ENCODE measurements around the gene LCN1.
"Not testable (repeated sequence)": the region's sequence is repeated elsewhere in the genome, so short reads cannot be mapped to it uniquely, and the experiment has no call there.

The LCN1 gene

DNA sequence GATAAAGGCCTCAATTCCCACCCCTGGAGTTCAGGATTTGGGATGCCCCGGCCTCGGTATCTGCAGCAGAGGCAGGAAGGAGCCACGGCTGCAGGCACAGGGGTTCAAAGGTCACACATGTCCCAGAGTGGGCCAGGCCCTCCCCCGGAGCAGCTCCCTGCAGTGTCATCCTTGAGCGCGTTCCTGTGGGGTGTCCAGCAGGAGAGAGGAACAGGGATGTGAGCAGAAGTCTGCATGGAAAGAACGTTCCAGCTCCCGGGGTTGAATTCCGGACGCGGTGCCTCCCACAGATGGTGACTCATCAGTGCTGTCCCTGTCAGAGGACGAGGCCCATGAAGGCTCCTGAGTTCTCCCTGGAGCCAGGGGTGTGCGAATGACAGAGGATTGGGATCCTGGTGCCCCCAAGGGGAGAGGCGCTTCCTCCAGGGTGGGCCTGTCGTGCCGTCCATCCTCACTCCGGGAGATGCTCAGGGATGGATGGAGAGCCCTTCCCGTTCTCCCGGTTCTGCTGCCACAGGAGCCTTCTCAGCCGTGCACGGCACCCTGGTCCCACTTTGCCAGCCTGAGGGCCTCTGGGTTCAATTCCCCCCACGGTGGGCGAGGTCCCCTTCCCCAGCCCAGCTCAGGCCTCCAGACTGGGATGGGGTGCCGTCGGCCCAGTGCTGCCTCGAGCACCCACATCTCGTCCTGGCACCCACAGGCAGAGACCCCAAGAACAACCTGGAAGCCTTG is 3.1 kb downstream of the LCN1 start:
- DNase-seq = no peak

- no peak for DNase-seq
Measured at GRCh38 chr9:135525241-135526088, 4.2 kb downstream of the LCN1 start.

GRCh38 chr9:135526089-135526729 is 5.0 kb downstream of the LCN1 start:
- no peak for DNase-seq

- DNase-seq = no peak
Measured at GRCh38 chr9:135526730-135527571, 5.7 kb downstream of the LCN1 start.

DNA sequence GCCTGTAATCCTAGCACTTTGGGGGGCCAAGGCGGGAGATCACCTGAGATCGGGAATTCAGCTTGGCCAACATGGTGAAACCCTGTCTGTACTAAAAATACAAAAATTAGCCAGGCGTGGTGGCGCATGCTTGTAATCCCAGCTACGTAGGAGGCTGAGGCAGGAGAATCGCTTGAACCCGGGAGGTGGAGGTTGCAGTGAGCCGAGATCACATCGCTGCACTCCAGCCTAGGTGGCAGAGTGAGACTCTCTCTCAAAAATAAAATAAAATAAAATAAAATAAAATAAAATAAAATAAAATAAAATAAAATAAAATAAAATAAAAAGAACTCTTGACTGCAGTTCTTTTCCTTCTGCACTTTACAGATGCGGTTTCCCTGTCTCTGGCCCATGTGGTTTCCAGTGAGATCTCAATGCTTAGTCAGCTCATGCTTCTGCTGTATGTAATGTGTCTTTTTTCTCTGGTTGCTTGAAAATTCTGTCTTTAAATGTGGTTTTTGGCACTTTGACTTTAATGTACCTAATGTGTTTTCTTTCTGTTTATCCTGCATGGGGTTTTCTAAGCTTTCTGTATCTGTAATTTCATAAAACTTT is 7.7 kb downstream of the LCN1 start:
- DNase-seq = not testable (repeated sequence)

GRCh38 chr9:135530146-135530545 is 8.9 kb downstream of the LCN1 start:
- no peak for DNase-seq

DNA sequence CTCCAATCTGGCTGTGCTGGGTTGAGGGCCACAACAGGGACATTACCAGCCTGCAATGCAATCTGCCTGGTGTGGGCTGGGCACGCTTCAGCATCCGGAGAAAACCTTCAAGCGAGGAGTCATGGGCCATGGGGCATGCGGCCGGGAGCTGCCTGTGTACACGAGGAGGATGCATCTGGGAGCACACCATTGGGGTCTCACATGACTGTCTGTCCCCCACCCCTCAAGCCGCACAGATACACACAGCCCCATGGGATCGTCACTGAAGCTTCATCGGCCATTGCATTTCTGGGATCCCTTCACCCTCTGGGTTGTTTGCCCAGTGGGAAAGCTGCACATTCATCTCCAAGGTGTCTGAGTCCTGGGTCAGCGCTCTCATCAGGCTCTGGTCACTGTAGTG is 9.9 kb downstream of the LCN1 start:
- DNase-seq = no peak

DNA sequence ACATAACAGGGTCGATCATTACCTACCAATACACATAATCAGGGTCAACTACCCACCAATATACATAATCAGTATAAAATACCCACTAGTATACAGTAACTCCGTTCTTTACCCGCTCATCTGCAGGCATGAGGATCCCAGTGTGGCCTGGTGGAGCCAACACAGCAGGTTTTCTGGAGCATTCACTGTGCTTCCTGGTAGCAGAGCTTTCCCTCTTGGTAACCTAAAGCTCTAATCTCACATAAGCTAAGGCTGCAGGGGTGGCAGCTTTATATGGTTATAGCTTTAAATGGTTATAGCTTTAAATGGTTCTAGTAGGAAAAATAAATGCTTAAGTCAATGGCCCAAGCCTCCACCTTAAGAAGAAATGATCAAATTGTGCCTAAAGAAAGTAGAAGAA is 11.9 kb downstream of the LCN1 start:
- DNase-seq = no peak

- no peak for DNase-seq
Measured at GRCh38 chr9:135533674-135534073, 12.4 kb downstream of the LCN1 start.

DNA sequence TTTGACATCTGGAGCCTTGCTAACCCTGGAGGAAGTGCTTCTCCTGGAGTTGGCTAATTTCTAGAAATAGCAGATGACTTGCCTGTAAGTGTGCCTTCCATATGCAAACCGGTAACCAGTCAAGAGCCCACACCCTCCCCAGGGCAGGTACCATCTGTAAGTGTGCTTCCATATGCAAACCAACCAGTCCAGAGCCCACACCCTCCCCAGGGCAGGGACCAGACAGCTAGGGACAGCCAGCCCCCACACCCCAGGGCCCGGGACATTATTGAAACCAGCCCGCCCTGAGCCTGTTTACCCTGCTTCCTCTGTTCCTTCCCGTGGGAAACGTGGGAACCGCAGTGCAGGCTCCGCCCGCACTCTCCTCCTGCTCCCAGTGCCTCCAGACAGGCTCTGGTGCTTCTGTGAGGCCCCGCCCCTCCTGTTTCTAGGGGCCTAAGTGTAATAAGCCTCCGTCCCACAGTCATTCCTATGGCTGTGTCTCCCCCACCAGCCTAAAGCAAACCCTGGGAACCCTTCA is 13.0 kb downstream of the LCN1 start:
- DNase-seq = not testable (repeated sequence)

GRCh38 chr9:135534826-135535225 is 13.6 kb downstream of the LCN1 start:
- not testable (repeated sequence) for DNase-seq

GRCh38 chr9:135535631-135536030 is 14.4 kb downstream of the LCN1 start:
- DNase-seq = not testable (repeated sequence)

- no peak for DNase-seq
Measured at GRCh38 chr9:135536216-135536615, 15.0 kb downstream of the LCN1 start.

DNA sequence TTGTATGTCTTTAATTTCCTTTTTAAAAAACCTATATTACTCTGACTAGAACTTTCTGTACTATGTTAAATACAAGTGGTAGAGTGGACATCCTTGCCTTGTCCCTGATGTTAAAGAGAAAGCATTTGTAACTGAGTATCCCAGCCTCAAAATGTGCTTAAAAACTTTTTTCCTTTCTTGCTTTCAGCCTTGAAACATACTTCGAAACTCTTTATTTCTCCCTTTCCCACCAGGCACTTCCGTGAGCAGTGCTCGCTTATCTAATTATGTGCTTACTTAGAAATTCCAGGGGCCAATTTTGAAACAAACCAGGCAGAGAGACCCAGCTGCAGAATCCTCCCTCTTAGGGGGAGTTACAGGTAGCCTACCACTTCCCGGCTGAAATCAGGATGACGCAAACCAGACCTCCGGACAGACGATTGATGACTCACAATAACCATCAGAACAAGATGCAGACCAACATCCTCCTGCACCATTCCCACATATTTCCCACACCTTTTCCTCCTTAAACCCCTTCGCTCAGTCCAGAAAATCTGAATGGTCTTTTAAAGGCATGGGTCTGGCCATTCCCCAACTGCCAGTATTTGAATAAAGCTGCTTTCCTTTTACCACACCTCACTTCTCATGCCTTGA is 22.1 kb downstream of the LCN1 start:
- not testable (repeated sequence) for DNase-seq

DNA sequence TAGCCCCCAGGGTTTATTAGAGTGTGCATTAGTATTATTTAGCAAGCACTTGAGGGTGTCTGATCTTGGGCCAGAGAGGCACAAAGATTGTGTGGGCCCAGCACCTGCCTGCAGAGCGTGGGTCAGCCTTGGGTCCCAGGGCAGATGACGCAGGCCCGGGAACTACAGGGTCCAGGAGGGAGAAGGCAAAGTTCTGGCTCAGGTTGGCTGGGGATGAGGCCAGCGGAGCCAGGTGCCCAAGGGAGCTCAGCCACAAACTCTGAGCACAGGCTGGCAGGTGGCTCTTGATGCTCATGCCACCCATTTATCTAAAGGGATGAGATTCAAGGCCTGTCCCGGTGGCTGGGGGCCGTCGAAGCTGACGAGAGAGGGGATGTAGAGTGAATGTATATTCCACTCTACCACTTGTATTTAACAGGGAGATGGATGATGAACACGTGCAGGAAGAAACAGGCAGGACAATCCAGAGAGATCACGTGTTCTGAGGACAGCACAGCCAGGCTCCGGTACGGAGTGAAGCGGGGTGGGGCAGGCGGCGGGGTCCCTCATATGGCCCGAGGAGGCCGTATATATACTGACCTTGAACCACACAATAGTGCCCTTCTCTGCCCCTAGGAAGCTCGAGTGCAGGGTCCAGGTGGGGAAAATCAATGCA is 23.9 kb downstream of the LCN1 start:
- no peak for DNase-seq

DNA sequence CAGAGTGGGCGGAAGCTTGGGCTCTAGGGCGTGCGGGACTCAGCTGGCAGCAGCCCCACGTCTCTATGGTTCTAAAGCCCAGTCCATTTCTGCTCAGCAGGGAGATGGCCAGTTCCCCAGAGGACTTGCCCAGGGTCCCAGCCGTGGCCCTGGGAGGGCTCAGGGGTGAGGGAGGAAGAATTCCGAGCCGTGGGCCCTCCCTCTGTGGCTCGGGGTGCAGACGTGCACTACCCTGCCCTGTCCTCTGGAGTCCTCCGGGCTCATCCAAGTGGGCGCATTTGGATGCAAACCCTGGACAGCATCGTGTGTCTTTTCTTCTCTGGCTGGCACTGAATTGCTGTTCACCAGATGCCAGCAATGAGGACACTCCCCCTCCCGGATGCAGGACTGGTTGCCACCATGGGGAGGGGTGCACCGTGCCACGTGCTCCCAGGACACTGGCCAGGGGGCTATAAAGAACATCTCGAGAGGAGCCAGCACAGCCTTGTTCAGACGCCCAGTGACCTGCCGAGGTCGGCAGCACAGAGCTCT is 24.5 kb downstream of the LCN1 start, which contains the start of gene OBP2A:
Gene OBP2A (plus strand): TSS at position 481 of the 531 bp plus-strand sequence. CDS start 55 bp downstream, outside the sequence.
- not testable (repeated sequence) for DNase-seq

DNA sequence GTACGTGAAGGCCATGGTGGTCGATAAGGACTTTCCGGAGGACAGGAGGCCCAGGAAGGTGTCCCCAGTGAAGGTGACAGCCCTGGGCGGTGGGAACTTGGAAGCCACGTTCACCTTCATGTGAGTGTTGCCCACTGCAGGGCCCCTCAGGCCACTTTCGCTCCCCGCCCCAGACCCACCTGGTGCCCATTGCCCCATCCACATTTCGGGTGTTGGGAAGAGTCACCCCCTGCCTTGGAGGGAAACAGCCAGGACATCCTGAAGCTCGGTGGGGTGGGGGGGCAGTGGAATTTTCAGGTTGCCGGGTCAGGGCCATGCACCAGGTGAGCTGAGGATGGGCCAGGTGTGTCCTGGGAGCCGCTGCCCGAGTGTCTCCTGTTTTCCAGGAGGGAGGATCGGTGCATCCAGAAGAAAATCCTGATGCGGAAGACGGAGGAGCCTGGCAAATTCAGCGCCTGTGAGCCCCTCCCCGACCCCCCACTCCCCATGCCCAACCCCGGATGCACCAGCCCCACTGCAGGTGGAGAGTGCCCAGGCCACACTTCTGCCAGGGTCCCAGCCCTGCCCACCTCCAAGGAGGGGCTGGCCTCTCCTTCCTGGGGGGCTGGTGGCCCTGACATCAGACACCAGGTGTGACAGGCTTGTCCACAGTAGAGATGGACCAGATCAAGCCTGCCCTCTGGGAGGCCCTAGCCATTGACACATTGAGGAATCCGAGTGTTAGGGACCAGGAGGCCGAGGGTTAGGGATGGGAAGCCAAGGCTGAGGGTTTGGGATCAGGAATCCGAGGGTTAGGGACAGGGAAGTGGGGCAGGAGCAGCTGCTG is 25.8 kb downstream of the LCN1 start:
- not testable (repeated sequence) for DNase-seq

GRCh38 chr9:135547756-135548736 is 26.8 kb downstream of the LCN1 start:
- no peak for DNase-seq
